Astrocyte (in vitro differentiated cells and primary cell): ENCODE measurements around the gene CRYGB. TPM values are rescaled to one million over a fixed set of nuclear protein-coding genes. Genes with fewer than 3 reads are reported as not detected.
A peak's percentile ranks its signal among the peaks of the same experiment; 100 is the strongest.

ENCODE experiments used
- DNase-seq: peaks from one replicate; pipeline ENCODE4 v3.0.0-alpha.2; 2010; ENCODE audit warnings: low read depth
- FAIRE-seq: peaks from 2 replicates; lab custom pipeline; 2011; peaks lifted over from hg19 to GRCh38; lab: Jason Lieb, UNC
- H2AFZ ChIP-seq: 2 replicates; pipeline ENCODE4 v1.6.0; 2012; ENCODE audit warnings: low read depth, low read length, inconsistent platforms
- H3K27ac ChIP-seq: 2 replicates; pipeline ENCODE4 v1.5.1; 2011; ENCODE audit warnings: low read depth, low read length, inconsistent platforms
- H3K27me3 ChIP-seq: 2 replicates; pipeline ENCODE4 v1.6.0; 2011; ENCODE audit warnings: low read length, inconsistent platforms; ENCODE audit not compliant: insufficient read depth
- H3K36me3 ChIP-seq: 2 replicates; pipeline ENCODE4 v1.5.1; 2011; ENCODE audit warnings: low read length, inconsistent platforms; ENCODE audit not compliant: insufficient read depth
- H3K4me1 ChIP-seq: 2 replicates; pipeline ENCODE4 v1.5.1; 2011; ENCODE audit warnings: low read length, inconsistent platforms; ENCODE audit not compliant: insufficient read depth
- H3K4me2 ChIP-seq: 2 replicates; pipeline ENCODE4 v1.6.0; 2012; ENCODE audit warnings: low read length, inconsistent platforms
- H3K4me3 ChIP-seq: 2 replicates; pipeline ENCODE4 v1.5.1; 2011; ENCODE audit warnings: low read depth, mild to moderate bottlenecking, low read length, inconsistent platforms; ENCODE audit not compliant: insufficient read depth
- H3K79me2 ChIP-seq: 2 replicates; pipeline ENCODE4 v1.6.0; 2012; ENCODE audit warnings: mild to moderate bottlenecking, low read length, inconsistent platforms; ENCODE audit not compliant: insufficient read depth
- H3K9ac ChIP-seq: 2 replicates; pipeline ENCODE4 v1.6.0; 2012; ENCODE audit warnings: mild to moderate bottlenecking, low read length, inconsistent platforms
- H3K9me3 ChIP-seq: 2 replicates; pipeline ENCODE4 v1.5.1; 2012; ENCODE audit warnings: low read depth, mild to moderate bottlenecking, low read length, inconsistent platforms; ENCODE audit not compliant: insufficient read depth
- H4K20me1 ChIP-seq: 2 replicates; pipeline ENCODE4 v1.6.0; 2012; ENCODE audit warnings: low read length, inconsistent platforms; ENCODE audit not compliant: insufficient read depth
- H3K27ac Mint-ChIP-seq: one replicate; pipeline ENCODE4 v1.8.0; 2021; ENCODE audit warnings: mild to moderate bottlenecking, mixed read lengths; ENCODE audit not compliant: unreplicated experiment
- H3K27me3 Mint-ChIP-seq: one replicate; pipeline ENCODE4 v1.8.0; 2021; ENCODE audit warnings: low read depth, mixed read lengths; ENCODE audit not compliant: unreplicated experiment
- H3K36me3 Mint-ChIP-seq: one replicate; pipeline ENCODE4 v1.8.0; 2021; ENCODE audit warnings: low read depth, mixed read lengths; ENCODE audit not compliant: unreplicated experiment
- H3K4me1 Mint-ChIP-seq: one replicate; pipeline ENCODE4 v1.8.0; 2021; ENCODE audit warnings: low read depth, mixed read lengths; ENCODE audit not compliant: unreplicated experiment
- H3K4me3 Mint-ChIP-seq: one replicate; pipeline ENCODE4 v1.8.0; 2021; ENCODE audit warnings: mild to moderate bottlenecking, moderate library complexity, mixed read lengths; ENCODE audit not compliant: unreplicated experiment
- H3K9me3 Mint-ChIP-seq: one replicate; pipeline ENCODE4 v1.8.0; 2021; ENCODE audit warnings: mild to moderate bottlenecking, mixed read lengths; ENCODE audit not compliant: unreplicated experiment
- EZH2 ChIP-seq: IDR thresholded peaks from 2 replicates; pipeline ENCODE4 v1.6.1; 2012; ENCODE audit warnings: mild to moderate bottlenecking, low read length, inconsistent platforms; ENCODE audit not compliant: insufficient read depth
- total RNA-seq: library from RNA; stranded (reverse); gene quantifications from 2 replicates; pipeline ENCODE4 v1.2.1, GENCODE V29; 2021
- TF ChIP-seq, protein P1 (sequence below): IDR thresholded peaks from 2 replicates; pipeline ENCODE4 v1.5.1; 2011; ENCODE audit warnings: low read depth, mild to moderate bottlenecking, inconsistent platforms, low read length, moderate library complexity; ENCODE audit not compliant: insufficient read depth

The CRYGB gene
- total RNA-seq, 1 donor from 2014 or later: not detected

DNA sequence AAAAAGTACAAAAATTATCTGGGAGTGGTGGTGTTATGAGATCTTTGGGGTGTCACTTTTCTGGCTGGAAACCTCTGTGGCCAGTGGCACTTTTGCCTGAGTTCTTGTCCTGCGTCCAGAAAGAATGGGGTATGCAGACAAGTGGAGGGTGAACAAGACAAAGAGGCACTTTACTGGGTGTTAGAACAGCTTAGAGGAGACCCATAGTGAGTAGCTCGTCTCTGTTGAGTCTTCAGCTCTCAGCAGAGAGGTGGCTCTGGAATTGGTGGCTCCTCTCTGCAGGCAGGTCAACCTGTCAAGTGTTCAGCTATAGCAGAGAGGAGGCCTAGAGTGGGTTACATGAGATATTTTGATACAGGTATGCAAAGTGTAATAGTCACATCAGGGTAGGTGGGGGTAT, 47.7 kb downstream of the CRYGB start:
- H3K9ac ChIP-seq: no peak overlapping the region
- no peak for FAIRE-seq

DNA sequence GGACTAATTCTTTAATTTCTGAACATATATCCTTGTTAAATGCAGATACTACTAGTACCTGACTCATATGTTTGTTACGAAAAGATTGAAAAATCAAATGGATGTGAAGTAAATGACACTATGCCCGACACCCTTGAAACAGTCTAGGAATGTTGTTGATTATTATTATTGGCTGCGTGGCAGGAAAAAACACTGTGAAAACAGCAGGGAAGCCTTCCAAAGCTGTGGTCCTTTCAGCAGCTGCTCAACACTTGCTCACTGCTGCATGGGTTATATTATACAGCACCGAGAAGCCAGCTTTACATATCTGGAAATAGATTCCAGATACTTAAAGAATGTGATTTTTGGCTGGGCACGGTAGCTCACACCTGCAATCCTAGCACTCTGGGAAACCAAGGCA, 48.2 kb downstream of the CRYGB start:
- FAIRE-seq: no peak
- Mint-ChIP-seq H3K9me3 (no peaks in the 10 kb centered on the region), H3K4me1 (no peaks in the 10 kb centered on the region), H3K27me3 (no peaks in the 10 kb centered on the region), H3K4me3 (no peak overlapping the region), H3K36me3 (no peaks in the 10 kb centered on the region), H3K27ac (no peak overlapping the region)
- H3K4me2 ChIP-seq: no peak overlapping the region
- peak; percentile 40 for DNase-seq
- no peak overlapping the region for H2AFZ ChIP-seq
- H3K9me3 ChIP-seq: no peaks in the 10 kb centered on the region
- no peaks in the 10 kb centered on the region for H3K36me3 ChIP-seq
- no peaks in the 10 kb centered on the region for H3K79me2 ChIP-seq
- H3K27ac ChIP-seq: no peak overlapping the region
- H3K27me3 ChIP-seq: no peaks in the 10 kb centered on the region
- no peaks in the 10 kb centered on the region for H4K20me1 ChIP-seq
- TF ChIP-seq, protein P1, sequence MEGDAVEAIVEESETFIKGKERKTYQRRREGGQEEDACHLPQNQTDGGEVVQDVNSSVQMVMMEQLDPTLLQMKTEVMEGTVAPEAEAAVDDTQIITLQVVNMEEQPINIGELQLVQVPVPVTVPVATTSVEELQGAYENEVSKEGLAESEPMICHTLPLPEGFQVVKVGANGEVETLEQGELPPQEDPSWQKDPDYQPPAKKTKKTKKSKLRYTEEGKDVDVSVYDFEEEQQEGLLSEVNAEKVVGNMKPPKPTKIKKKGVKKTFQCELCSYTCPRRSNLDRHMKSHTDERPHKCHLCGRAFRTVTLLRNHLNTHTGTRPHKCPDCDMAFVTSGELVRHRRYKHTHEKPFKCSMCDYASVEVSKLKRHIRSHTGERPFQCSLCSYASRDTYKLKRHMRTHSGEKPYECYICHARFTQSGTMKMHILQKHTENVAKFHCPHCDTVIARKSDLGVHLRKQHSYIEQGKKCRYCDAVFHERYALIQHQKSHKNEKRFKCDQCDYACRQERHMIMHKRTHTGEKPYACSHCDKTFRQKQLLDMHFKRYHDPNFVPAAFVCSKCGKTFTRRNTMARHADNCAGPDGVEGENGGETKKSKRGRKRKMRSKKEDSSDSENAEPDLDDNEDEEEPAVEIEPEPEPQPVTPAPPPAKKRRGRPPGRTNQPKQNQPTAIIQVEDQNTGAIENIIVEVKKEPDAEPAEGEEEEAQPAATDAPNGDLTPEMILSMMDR: no peak
- no peak for TF ChIP-seq EZH2
- H3K9ac ChIP-seq: no peak overlapping the region
- H3K4me1 ChIP-seq: no peaks in the 10 kb centered on the region
- no peak overlapping the region for H3K4me3 ChIP-seq

More for the DNA sequence above, 47.7 kb downstream of the CRYGB start:
- Histone ChIP-seq H3K9me3 (no peaks in the 10 kb centered on the region), H3K79me2 (no peaks in the 10 kb centered on the region), H3K27ac (no peak overlapping the region), H3K36me3 (no peaks in the 10 kb centered on the region), H2AFZ (no peak overlapping the region), H3K4me3 (no peak overlapping the region), H3K4me1 (no peaks in the 10 kb centered on the region), H3K27me3 (no peaks in the 10 kb centered on the region), H3K4me2 (no peak overlapping the region), H4K20me1 (no peaks in the 10 kb centered on the region)
- TF ChIP-seq, protein P1: no peak
- TF ChIP-seq EZH2: no peak
- no peak for DNase-seq
- Mint-ChIP-seq H3K4me3 (no peak overlapping the region), H3K27ac (no peak overlapping the region), H3K9me3 (no peaks in the 10 kb centered on the region), H3K4me1 (no peaks in the 10 kb centered on the region), H3K27me3 (no peaks in the 10 kb centered on the region), H3K36me3 (no peaks in the 10 kb centered on the region)

DNA sequence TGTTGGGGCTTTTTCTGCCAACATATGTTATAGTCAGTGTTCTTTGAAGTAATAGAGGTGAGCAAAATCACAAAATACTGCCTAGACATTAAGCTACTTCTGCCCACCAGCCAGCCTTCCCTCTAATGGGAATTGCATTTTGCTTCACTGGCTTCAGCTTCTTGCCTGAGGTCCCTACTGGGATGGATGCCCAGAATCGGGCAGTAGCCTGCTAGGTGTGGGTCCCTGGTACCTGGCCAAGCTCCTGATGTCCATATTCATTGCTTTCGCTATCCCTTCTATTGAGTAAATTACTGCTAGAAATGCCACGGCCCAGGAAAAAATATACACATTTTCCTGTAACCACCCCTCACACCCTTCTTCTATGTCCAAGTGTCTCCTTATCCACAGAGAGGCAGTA, 48.6 kb downstream of the CRYGB start:
- H3K4me1 Mint-ChIP-seq: no peaks in the 10 kb centered on the region
- Histone ChIP-seq H3K9me3 (no peaks in the 10 kb centered on the region), H3K4me1 (no peaks in the 10 kb centered on the region), H3K9ac (no peak overlapping the region), H3K4me3 (no peak overlapping the region), H3K27me3 (no peaks in the 10 kb centered on the region), H3K4me2 (peak overlapping the region; percentile 10), H4K20me1 (no peaks in the 10 kb centered on the region), H3K36me3 (no peaks in the 10 kb centered on the region), H3K79me2 (no peaks in the 10 kb centered on the region), H3K27ac (no peak overlapping the region), H2AFZ (no peak overlapping the region)
- H3K27ac Mint-ChIP-seq: no peak overlapping the region
- peaks cover 2% of the 10 kb centered on the region for H3K27me3 Mint-ChIP-seq
- H3K9me3 Mint-ChIP-seq: no peaks in the 10 kb centered on the region
- TF ChIP-seq, protein P1: no peak
- no peak for TF ChIP-seq EZH2
- no peaks in the 10 kb centered on the region for H3K36me3 Mint-ChIP-seq
- no peak overlapping the region for H3K4me3 Mint-ChIP-seq
- DNase-seq (no peak), FAIRE-seq (no peak)
